MM.1S (cell line): Measurements from ENCODE around the gene SNRK.

Experiments
- DNase-seq: peaks from one replicate; pipeline ENCODE4 v3.0.0-alpha.2; 2015
- H2AFZ ChIP-seq: fragments of 300-600 bp; sonication (generic); 2 replicates; pipeline ENCODE4 v1.6.0; 2016; ENCODE audit warnings: antibody characterized with exemption, low read length
- H3F3A ChIP-seq: fragments of 300-600 bp; sonication (generic); 2 replicates; pipeline ENCODE4 v1.6.1; 2016; ENCODE audit warnings: mild to moderate bottlenecking, antibody characterized with exemption, low read length, moderate library complexity, mixed read lengths; ENCODE audit not compliant: insufficient read depth
- H3K27ac ChIP-seq: fragments of 300-600 bp; sonication (generic); 2 replicates; pipeline ENCODE4 v1.5.1; 2016; ENCODE audit warnings: mild to moderate bottlenecking, low read length
- H3K27me3 ChIP-seq: fragments of 300-600 bp; sonication (generic); replicated peaks from 2 replicates; pipeline ENCODE4 v1.6.0; 2016; ENCODE audit warnings: low read length; ENCODE audit not compliant: insufficient read depth
- H3K36me3 ChIP-seq: fragments of 300-600 bp; sonication (generic); replicated peaks from 2 replicates; pipeline ENCODE4 v1.6.1; 2016; ENCODE audit warnings: mild to moderate bottlenecking, low read length, mixed read lengths; ENCODE audit not compliant: insufficient read depth
- H3K4me1 ChIP-seq: fragments of 300-600 bp; sonication (generic); 2 replicates; pipeline ENCODE4 v1.6.1; 2016; ENCODE audit warnings: low read length, mixed read lengths
- H3K4me2 ChIP-seq: fragments of 300-600 bp; sonication (generic); 2 replicates; pipeline ENCODE4 v1.6.0; 2016; ENCODE audit warnings: low read depth, low read length
- H3K4me3 ChIP-seq: fragments of 300-600 bp; sonication (generic); 2 replicates; pipeline ENCODE4 v1.5.1; 2016; ENCODE audit warnings: low read length, mixed read lengths
- H3K79me2 ChIP-seq: fragments of 300-600 bp; sonication (generic); 2 replicates; pipeline ENCODE4 v1.6.1; 2016; ENCODE audit warnings: mixed run types, low read length, mixed read lengths
- H3K9ac ChIP-seq: fragments of 300-600 bp; sonication (generic); 2 replicates; pipeline ENCODE4 v1.6.1; 2016; ENCODE audit warnings: low read length, mixed read lengths
- H3K9me2 ChIP-seq: fragments of 300-600 bp; sonication (generic); replicated peaks from 2 replicates; pipeline ENCODE4 v1.6.1; 2016; ENCODE audit warnings: mild to moderate bottlenecking, low read length, mixed read lengths; ENCODE audit not compliant: insufficient read depth
- H3K9me3 ChIP-seq: fragments of 300-600 bp; sonication (generic); replicated peaks from 2 replicates; pipeline ENCODE4 v1.6.1; 2016; ENCODE audit warnings: mild to moderate bottlenecking, low read length, mixed read lengths; ENCODE audit not compliant: insufficient read depth
- H4K20me1 ChIP-seq: fragments of 300-600 bp; sonication (generic); 2 replicates; pipeline ENCODE4 v1.6.1; 2016; ENCODE audit warnings: mild to moderate bottlenecking, low read length, moderate library complexity, mixed read lengths; ENCODE audit not compliant: insufficient read depth
- EZH2 ChIP-seq: fragments of 300-600 bp; sonication (generic); optimal IDR thresholded peaks from 2 replicates; pipeline ENCODE3; 2017; ENCODE audit warnings: low read depth, mild to moderate bottlenecking, antibody characterized with exemption, low read length, mixed read lengths
- EZH2phosphoT487 ChIP-seq: fragments of 300-600 bp; sonication (generic); IDR thresholded peaks from 2 replicates; pipeline ENCODE4 v1.6.1; 2018; ENCODE audit warnings: antibody characterized with exemption, low read length
- TF ChIP-seq, protein P1 (sequence below): fragments of 300-600 bp; sonication (generic); IDR thresholded peaks from 2 replicates; pipeline ENCODE4 v1.5.1; 2016; ENCODE audit warnings: antibody characterized with exemption, low read length, mixed read lengths

The SNRK gene

DNA sequence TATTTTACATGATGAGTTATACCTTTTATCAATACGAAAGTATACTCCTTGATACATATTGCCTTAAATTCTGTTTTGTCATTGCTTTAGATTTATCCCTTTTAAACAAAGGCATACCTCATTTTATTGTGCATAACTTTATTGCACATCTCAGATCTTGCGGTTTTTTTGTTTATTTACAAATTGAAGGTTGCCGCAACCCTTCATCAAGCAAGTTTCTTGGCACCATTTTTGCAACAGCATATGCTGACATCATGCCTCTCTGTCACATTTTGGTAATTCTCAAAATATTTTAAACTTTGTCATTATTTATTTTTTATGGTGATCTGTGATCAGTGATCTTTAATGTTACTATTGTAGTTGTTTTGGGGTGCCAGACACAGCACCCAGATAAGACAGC lies 20.9 kb downstream of the SNRK start:
- no peaks in the 10 kb centered on the region for H3K27me3 ChIP-seq
- peaks cover 54% of the 10 kb centered on the region for H3K79me2 ChIP-seq
- no peak overlapping the region for H3K27ac ChIP-seq
- H3K4me1 ChIP-seq: peaks cover 2% of the 10 kb centered on the region; the same call in 1 of the 2 replicates
- peaks cover 12% of the 10 kb centered on the region for H3K36me3 ChIP-seq
- DNase-seq: no peak
- no peak overlapping the region for H2AFZ ChIP-seq
- no peaks in the 10 kb centered on the region for H4K20me1 ChIP-seq
- no peaks in the 10 kb centered on the region for H3K9me2 ChIP-seq
- H3K4me3 ChIP-seq: no peak overlapping the region
- no peaks in the 10 kb centered on the region for H3F3A ChIP-seq
- H3K9ac ChIP-seq: no peak overlapping the region
- H3K9me3 ChIP-seq: no peaks in the 10 kb centered on the region
- no peak overlapping the region for H3K4me2 ChIP-seq
- TF ChIP-seq, protein P1, sequence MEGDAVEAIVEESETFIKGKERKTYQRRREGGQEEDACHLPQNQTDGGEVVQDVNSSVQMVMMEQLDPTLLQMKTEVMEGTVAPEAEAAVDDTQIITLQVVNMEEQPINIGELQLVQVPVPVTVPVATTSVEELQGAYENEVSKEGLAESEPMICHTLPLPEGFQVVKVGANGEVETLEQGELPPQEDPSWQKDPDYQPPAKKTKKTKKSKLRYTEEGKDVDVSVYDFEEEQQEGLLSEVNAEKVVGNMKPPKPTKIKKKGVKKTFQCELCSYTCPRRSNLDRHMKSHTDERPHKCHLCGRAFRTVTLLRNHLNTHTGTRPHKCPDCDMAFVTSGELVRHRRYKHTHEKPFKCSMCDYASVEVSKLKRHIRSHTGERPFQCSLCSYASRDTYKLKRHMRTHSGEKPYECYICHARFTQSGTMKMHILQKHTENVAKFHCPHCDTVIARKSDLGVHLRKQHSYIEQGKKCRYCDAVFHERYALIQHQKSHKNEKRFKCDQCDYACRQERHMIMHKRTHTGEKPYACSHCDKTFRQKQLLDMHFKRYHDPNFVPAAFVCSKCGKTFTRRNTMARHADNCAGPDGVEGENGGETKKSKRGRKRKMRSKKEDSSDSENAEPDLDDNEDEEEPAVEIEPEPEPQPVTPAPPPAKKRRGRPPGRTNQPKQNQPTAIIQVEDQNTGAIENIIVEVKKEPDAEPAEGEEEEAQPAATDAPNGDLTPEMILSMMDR: no peak
- TF ChIP-seq EZH2phosphoT487: no peak
- no peak for TF ChIP-seq EZH2

DNA sequence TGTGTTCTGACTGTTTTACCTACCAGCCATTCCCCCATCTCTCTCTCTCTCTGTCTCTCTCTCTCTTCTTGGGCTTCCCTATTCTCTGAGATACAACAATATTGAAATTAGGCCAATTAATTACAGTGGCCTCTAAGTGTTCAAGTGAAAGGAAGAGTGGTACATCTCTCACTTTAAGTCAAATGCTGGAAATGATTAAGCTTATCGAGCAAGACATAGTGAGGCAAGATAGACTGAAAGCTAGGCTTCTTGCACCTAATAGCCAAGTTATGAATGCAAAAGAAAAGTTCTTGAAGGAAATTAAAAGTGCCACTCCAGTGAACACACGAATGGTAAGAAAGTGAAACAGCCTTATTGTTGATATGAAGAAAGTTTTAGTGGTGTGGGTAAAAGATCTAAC lies 21.3 kb downstream of the SNRK start:
- no peaks in the 10 kb centered on the region for H3K4me1 ChIP-seq
- no peak overlapping the region for H3K4me2 ChIP-seq
- H3K9ac ChIP-seq: no peak overlapping the region
- H3K27ac ChIP-seq: no peak overlapping the region
- no peak for DNase-seq
- no peak overlapping the region for H3K4me3 ChIP-seq
- no peaks in the 10 kb centered on the region for H3F3A ChIP-seq
- H3K79me2 ChIP-seq: peaks cover 55% of the 10 kb centered on the region
- H3K9me2 ChIP-seq: no peaks in the 10 kb centered on the region
- H2AFZ ChIP-seq: no peak overlapping the region
- no peaks in the 10 kb centered on the region for H4K20me1 ChIP-seq
- TF ChIP-seq EZH2 (no peak), EZH2phosphoT487 (no peak)
- TF ChIP-seq, protein P1: no peak
- no peaks in the 10 kb centered on the region for H3K9me3 ChIP-seq
- no peaks in the 10 kb centered on the region for H3K27me3 ChIP-seq
- peaks cover 12% of the 10 kb centered on the region for H3K36me3 ChIP-seq

DNA sequence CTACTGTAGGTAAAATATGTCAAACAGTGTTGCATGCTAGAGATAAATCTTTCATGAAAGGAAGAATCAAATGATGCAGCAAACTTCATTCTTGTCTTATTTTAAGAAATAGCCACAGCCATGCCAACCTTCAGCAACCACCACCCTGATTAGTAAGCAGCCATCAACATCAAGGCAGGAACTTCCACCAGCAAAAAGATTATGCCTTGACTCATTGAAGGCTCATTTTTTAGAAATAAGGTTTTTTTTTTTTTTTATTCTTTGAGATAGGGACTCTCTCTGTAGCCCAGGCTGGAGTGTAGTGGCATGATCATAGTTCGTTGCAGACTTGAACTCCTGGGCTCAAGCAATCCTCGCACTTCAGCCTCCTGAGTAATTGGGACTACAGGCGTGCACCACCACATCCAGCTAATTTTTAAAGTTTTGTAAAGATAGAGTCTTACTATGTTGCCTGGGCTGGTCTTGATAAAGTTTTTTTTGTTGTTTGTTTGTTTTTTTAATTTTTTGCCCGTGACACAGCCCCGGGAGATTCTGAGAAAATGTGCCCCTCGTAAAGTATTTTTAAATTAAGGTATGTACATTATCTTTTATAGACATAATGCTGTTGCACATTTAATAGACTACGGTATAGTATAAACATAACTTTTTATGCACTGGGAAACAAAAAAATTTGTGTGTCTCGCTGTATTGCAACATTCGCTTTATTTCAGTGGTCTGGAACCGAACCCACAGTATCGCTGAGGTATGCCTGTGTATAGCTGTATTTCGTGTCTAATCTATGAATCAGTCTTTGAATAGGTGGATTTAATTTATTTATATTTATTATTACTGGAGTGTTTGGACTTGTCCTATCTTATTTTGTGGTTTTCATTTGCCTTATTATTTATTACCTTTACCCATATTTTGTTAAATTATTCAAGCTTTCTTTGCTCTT lies 23.3 kb downstream of the SNRK start:
- Histone ChIP-seq H3F3A (no peaks in the 10 kb centered on the region), H3K27ac (no peak overlapping the region), H3K9me3 (no peaks in the 10 kb centered on the region), H3K9me2 (no peaks in the 10 kb centered on the region), H3K4me3 (no peak overlapping the region), H2AFZ (no peak overlapping the region), H3K79me2 (peaks cover 43% of the 10 kb centered on the region), H3K27me3 (no peaks in the 10 kb centered on the region), H3K4me1 (no peaks in the 10 kb centered on the region), H4K20me1 (no peaks in the 10 kb centered on the region), H3K9ac (no peak overlapping the region), H3K36me3 (peaks cover under 1% of the 10 kb centered on the region; the same call in 1 of the 2 replicates), H3K4me2 (no peak overlapping the region)
- TF ChIP-seq EZH2: no peak
- TF ChIP-seq, protein P1: no peak
- TF ChIP-seq EZH2phosphoT487: no peak
- no peak for DNase-seq
